OCI-LY1 (cell line): ENCODE measurements around the gene TRAPPC1.

Experiments
- H2AFZ ChIP-seq: fragments of 200-600 bp; sonication (generic), shearing (Covaris generic); 2 replicates; pipeline ENCODE4 v1.6.0; 2014; ENCODE audit warnings: antibody characterized with exemption, mild to moderate bottlenecking, low read length
- H3F3A ChIP-seq: fragments of 200-600 bp; sonication (generic), shearing (Covaris generic); 2 replicates; pipeline ENCODE4 v1.6.0; 2014; ENCODE audit warnings: mild to moderate bottlenecking, antibody characterized with exemption, low read length, moderate library complexity; ENCODE audit not compliant: insufficient read depth
- H3K27ac ChIP-seq: fragments of 200-600 bp; sonication (generic); 2 replicates; pipeline ENCODE4 v1.5.1; 2014; ENCODE audit warnings: low read length, mixed run types, mild to moderate bottlenecking, low read depth; ENCODE audit not compliant: poor library complexity, severe bottlenecking
- H3K27me3 ChIP-seq: fragments of 200-600 bp; sonication (generic); 2 replicates; pipeline ENCODE4 v1.6.0; 2014; ENCODE audit warnings: antibody characterized with exemption, mild to moderate bottlenecking, low read length, moderate library complexity; ENCODE audit not compliant: insufficient read depth
- H3K36me3 ChIP-seq: fragments of 200-600 bp; sonication (generic); 2 replicates; pipeline ENCODE4 v1.6.1; 2014; ENCODE audit warnings: mild to moderate bottlenecking, antibody characterized with exemption, low read length, moderate library complexity, mixed read lengths; ENCODE audit not compliant: insufficient read depth
- H3K4me1 ChIP-seq: fragments of 200-600 bp; sonication (generic); 2 replicates; pipeline ENCODE4 v1.5.1; 2014; ENCODE audit warnings: mild to moderate bottlenecking, low read length, moderate library complexity; ENCODE audit not compliant: insufficient read depth, severe bottlenecking
- H3K4me2 ChIP-seq: fragments of 200-600 bp; sonication (generic), shearing (Covaris generic); 2 replicates; pipeline ENCODE4 v1.6.1; 2014; ENCODE audit warnings: low read length
- H3K4me3 ChIP-seq: fragments of 200-600 bp; sonication (generic); 2 replicates; pipeline ENCODE4 v1.5.1; 2014; ENCODE audit warnings: low read length, low read depth, mild to moderate bottlenecking, mixed read lengths; ENCODE audit not compliant: poor library complexity, severe bottlenecking
- H3K79me2 ChIP-seq: fragments of 200-600 bp; shearing (Covaris generic); 2 replicates; pipeline ENCODE4 v1.6.1; 2016; ENCODE audit warnings: mixed run types, low read length, mixed read lengths; ENCODE audit not compliant: insufficient read depth
- H3K9ac ChIP-seq: fragments of 200-600 bp; sonication (generic), shearing (Covaris generic); 2 replicates; pipeline ENCODE4 v1.6.1; 2014; ENCODE audit warnings: mild to moderate bottlenecking, low read length, mixed read lengths
- H3K9me2 ChIP-seq: fragments of 200-600 bp; sonication (generic), shearing (Covaris generic); 2 replicates; pipeline ENCODE4 v1.6.1; 2014; ENCODE audit warnings: low read depth, mild to moderate bottlenecking, low read length, mixed read lengths
- H3K9me3 ChIP-seq: fragments of 200-600 bp; shearing (Covaris generic); 2 replicates; pipeline ENCODE4 v1.6.1; 2014; ENCODE audit warnings: low read length, mixed read lengths
- H4K20me1 ChIP-seq: fragments of 200-600 bp; sonication (generic), shearing (Covaris generic); 2 replicates; pipeline ENCODE4 v1.6.0; 2016; ENCODE audit warnings: mild to moderate bottlenecking, low read length; ENCODE audit not compliant: insufficient read depth
- EZH2 ChIP-seq: fragments of 200-600 bp; sonication (generic), shearing (Covaris generic); IDR thresholded peaks from 2 replicates; pipeline ENCODE4 v1.8.0; 2017; ENCODE audit warnings: borderline replicate concordance, mixed run types, mild to moderate bottlenecking, antibody characterized with exemption, low read length, moderate library complexity, mixed read lengths
- TF ChIP-seq, protein P1 (sequence below): fragments of 200-600 bp; sonication (generic), shearing (Covaris generic); IDR thresholded peaks from 2 replicates; pipeline ENCODE4 v1.5.1; 2017; ENCODE audit warnings: mild to moderate bottlenecking, antibody characterized with exemption, low read length, moderate library complexity, mixed read lengths

The TRAPPC1 gene

DNA sequence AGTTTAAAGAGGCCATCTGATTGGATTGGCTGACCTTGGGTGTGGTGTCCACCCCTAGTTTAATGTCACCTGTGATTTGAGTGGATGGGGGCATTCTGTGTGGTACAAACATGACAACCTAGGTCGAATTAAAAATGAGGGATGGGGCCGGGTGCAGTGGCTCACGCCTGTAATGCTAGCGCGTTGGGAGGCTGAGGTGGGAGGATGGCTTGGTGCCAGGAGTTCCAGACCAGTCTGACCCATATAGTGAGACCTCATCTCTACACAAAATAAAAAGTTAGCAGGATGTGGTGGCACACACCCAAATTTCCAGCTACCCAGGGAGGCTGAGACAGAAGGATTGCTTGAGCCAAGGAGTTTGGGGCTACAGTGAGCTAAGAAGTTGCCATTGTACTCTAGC is 14.7 kb upstream of the TRAPPC1 start:
- Histone ChIP-seq H2AFZ (no peak overlapping the region), H3K36me3 (peaks cover 85% of the 10 kb centered on the region), H3K27me3 (no peaks in the 10 kb centered on the region), H3K9me3 (no peaks in the 10 kb centered on the region), H3K9ac (no peak overlapping the region), H3K4me3 (no peak overlapping the region), H4K20me1 (no peaks in the 10 kb centered on the region), H3K27ac (no peak overlapping the region), H3K4me1 (no peaks in the 10 kb centered on the region), H3K79me2 (no peaks in the 10 kb centered on the region), H3K4me2 (no peak overlapping the region), H3K9me2 (no peaks in the 10 kb centered on the region), H3F3A (no peaks in the 10 kb centered on the region)
- TF ChIP-seq EZH2 = no peak
- TF ChIP-seq, protein P1, sequence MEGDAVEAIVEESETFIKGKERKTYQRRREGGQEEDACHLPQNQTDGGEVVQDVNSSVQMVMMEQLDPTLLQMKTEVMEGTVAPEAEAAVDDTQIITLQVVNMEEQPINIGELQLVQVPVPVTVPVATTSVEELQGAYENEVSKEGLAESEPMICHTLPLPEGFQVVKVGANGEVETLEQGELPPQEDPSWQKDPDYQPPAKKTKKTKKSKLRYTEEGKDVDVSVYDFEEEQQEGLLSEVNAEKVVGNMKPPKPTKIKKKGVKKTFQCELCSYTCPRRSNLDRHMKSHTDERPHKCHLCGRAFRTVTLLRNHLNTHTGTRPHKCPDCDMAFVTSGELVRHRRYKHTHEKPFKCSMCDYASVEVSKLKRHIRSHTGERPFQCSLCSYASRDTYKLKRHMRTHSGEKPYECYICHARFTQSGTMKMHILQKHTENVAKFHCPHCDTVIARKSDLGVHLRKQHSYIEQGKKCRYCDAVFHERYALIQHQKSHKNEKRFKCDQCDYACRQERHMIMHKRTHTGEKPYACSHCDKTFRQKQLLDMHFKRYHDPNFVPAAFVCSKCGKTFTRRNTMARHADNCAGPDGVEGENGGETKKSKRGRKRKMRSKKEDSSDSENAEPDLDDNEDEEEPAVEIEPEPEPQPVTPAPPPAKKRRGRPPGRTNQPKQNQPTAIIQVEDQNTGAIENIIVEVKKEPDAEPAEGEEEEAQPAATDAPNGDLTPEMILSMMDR = no peak

DNA sequence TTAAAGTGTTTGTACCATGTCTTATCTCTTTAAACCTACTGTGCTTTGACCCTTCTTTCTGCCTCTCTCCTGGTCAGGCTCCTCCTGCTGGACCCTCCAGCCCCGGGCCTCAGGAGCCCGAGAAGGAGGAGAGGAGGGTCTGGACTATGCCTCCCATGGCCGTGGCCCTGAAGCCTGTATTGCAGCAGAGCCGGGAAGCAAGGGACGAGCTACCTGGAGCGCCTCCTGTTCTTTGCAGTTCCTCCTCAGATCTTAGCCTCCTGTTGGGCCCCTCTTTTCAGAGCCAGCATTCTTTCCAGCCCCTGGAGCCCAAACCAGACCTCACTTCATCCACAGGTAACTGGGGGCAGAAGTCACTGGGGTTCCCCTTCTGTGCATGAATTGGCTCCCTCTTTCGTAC is 13.9 kb upstream of the TRAPPC1 start:
- Histone ChIP-seq H3K4me1 (no peaks in the 10 kb centered on the region), H3K9ac (no peak overlapping the region), H3K36me3 (peaks cover 93% of the 10 kb centered on the region), H3K9me3 (no peaks in the 10 kb centered on the region), H3K27ac (no peak overlapping the region), H3K27me3 (no peaks in the 10 kb centered on the region), H3F3A (no peaks in the 10 kb centered on the region), H3K4me3 (no peak overlapping the region), H3K79me2 (no peaks in the 10 kb centered on the region), H3K9me2 (no peaks in the 10 kb centered on the region), H4K20me1 (no peaks in the 10 kb centered on the region), H3K4me2 (no peak overlapping the region), H2AFZ (no peak overlapping the region)
- TF ChIP-seq, protein P1 = no peak
- TF ChIP-seq EZH2 = no peak

DNA sequence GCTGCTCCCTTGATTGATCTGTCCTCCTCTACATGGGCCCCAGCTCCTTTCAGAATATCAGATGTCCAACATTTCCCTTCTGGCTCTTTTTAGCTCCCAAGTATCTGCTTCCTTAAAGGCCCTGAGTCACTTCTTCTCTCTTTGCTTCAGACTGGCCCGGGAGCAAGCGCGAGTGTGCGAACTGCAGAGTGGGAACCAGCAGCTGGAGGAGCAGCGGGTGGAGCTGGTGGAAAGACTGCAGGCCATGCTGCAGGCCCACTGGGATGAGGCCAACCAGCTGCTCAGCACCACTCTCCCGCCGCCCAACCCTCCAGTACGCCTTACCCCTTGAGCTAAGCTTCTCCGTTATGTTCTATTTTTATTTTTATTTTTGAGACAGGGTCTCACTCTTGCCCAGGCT is 12.6 kb upstream of the TRAPPC1 start:
- Histone ChIP-seq H3K4me2 (no peak overlapping the region), H4K20me1 (no peaks in the 10 kb centered on the region)

More for the DNA sequence above, 12.6 kb upstream of the TRAPPC1 start:
- Histone ChIP-seq H3K27me3 (no peaks in the 10 kb centered on the region), H3K27ac (no peak overlapping the region), H3K9me3 (no peaks in the 10 kb centered on the region), H3K4me1 (no peaks in the 10 kb centered on the region), H3K9ac (no peak overlapping the region), H3K36me3 (peaks cover 93% of the 10 kb centered on the region), H3K9me2 (no peaks in the 10 kb centered on the region), H3K79me2 (no peaks in the 10 kb centered on the region), H3F3A (no peaks in the 10 kb centered on the region), H2AFZ (no peak overlapping the region), H3K4me3 (no peak overlapping the region)
- TF ChIP-seq, protein P1 = no peak
- TF ChIP-seq EZH2 = no peak
